Coronary artery (tissue), 2 donors: Measurements from ENCODE around the gene RALGPS2.

Source experiments
- DNase-seq: peaks from one replicate; pipeline ENCODE4 v3.0.0-alpha.2; 2017; ENCODE audit warnings: low spot score
- H3K27ac ChIP-seq, 2 donors: fragments of 200-600 bp; sonication (generic); one replicate each; pipeline ENCODE4 v1.5.1; 2016 to 2019
- H3K4me3 ChIP-seq: fragments of 200-600 bp; sonication (generic); 2 replicates; pipeline ENCODE4 v1.5.1; 2016; ENCODE audit warnings: mild to moderate bottlenecking, moderate library complexity
- TF ChIP-seq, protein P1 (sequence below): fragments of 200-600 bp; sonication (generic); IDR thresholded peaks from one replicate; pipeline ENCODE4 v1.5.1; 2019; ENCODE audit warnings: antibody characterized with exemption

RALGPS2 gene

GRCh38 chr1:178927003-178927402, 202.0 kb downstream of the RALGPS2 start:
- H3K4me3 ChIP-seq = no peak overlapping the region
- DNase-seq = no peak
- TF ChIP-seq, protein P1, sequence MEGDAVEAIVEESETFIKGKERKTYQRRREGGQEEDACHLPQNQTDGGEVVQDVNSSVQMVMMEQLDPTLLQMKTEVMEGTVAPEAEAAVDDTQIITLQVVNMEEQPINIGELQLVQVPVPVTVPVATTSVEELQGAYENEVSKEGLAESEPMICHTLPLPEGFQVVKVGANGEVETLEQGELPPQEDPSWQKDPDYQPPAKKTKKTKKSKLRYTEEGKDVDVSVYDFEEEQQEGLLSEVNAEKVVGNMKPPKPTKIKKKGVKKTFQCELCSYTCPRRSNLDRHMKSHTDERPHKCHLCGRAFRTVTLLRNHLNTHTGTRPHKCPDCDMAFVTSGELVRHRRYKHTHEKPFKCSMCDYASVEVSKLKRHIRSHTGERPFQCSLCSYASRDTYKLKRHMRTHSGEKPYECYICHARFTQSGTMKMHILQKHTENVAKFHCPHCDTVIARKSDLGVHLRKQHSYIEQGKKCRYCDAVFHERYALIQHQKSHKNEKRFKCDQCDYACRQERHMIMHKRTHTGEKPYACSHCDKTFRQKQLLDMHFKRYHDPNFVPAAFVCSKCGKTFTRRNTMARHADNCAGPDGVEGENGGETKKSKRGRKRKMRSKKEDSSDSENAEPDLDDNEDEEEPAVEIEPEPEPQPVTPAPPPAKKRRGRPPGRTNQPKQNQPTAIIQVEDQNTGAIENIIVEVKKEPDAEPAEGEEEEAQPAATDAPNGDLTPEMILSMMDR = no peak
- no peak overlapping the region for H3K27ac ChIP-seq

- no peak for DNase-seq
- peak overlapping the region in 1 of 2 donors; percentile 35 for H3K27ac ChIP-seq
Measured at GRCh38 chr1:178928041-178928440, 203.0 kb downstream of the RALGPS2 start.

GRCh38 chr1:178928976-178929375, 203.9 kb downstream of the RALGPS2 start:
- DNase-seq = no peak
- TF ChIP-seq, protein P1 = no peak
- H3K27ac ChIP-seq = peak overlapping the region in 1 of 2 donors; percentile 56
- H3K4me3 ChIP-seq = no peak overlapping the region

More at GRCh38 chr1:178928041-178928440, 203.0 kb downstream of the RALGPS2 start:
- H3K4me3 ChIP-seq = no peak overlapping the region
- TF ChIP-seq, protein P1 = no peak

DNA sequence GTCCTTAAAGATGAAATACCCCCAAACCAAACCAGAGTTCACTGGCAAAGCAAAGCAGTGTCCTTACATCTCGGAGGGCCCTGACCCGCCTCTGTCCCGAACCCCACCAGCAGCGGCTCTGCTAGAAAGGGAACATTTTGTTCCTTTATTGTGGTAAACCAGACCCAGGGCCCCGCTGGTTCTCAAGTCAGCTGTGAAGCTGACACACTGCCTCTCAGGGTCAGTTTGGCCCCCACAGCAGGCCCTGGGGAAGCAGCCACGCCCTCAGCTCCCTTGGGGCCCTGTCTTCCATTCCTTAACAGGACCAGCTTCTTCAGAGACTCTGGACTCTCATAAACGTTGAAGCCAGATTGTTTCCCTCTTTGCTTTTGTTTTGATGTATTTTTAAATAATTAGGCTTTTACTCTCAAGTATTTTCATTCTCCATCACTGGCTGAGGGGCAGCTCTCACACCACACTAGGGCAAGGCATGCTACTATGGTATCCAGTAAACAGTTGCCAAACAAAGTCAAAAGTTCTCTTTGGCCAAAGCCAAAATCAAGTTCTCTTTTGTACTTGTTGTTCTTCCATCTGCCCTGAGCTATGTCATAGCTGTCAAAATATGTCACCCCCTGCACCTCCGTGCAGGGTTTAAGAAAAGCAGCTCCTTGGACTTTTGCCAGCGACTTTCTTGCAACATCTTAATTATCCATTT, 207.0 kb downstream of the RALGPS2 start:
- H3K4me3 ChIP-seq = peak overlapping the region; percentile 40
- peak; percentile 92 for DNase-seq
- TF ChIP-seq, protein P1 = no peak
- H3K27ac ChIP-seq = peak overlapping the region; percentile 88 to 94

DNA sequence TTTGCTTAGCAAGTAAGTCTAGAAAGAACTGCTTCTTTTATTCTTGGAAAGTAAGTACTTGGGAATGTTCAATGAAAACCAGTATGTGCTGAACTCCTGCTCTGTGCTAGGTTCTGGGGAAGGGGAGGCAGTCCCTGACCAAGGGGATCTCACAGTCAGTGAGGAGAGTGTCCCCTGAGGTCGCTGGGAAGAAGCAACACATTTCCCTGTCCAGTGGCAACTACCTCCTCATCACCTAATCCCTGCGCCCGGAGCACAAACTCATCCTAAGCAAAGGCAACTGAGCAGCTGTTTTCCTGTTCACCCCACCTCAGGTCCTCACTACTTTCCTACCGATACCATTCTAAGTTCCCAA, 207.5 kb downstream of the RALGPS2 start:
- H3K27ac ChIP-seq = peak overlapping the region; percentile 88 to 94
- DNase-seq = no peak
- H3K4me3 ChIP-seq = peak overlapping the region; percentile 40
- TF ChIP-seq, protein P1 = no peak

DNA sequence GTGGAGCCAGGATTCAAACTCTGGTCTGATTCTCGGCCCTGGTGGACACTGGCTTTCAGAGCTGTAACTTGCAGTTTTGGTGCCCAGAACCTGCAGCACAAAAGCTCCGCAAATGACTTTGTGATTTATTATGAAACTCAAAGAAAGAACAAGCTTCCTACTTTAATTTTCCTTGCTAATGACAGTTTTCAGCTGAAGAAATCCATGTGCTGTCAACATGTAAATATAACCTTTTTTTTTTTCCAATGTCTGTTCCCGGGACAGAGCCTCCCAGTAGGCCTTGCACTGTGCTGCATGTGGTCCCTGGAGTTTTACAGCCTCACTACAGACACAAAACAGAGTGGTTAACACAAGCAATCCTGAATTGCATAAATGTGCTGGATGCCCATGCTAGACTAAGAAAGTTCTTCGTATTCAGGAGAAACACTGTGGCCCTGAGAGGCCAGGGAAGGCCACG, 208.1 kb downstream of the RALGPS2 start:
- TF ChIP-seq, protein P1 = no peak
- no peak overlapping the region for H3K4me3 ChIP-seq
- H3K27ac ChIP-seq = peak overlapping the region; percentile 88 to 94
- no peak for DNase-seq
